ENCODE measurements around the gene RUSC1.

- TF ChIP-seq CREM (CRISPR knock-in tag; IDR thresholded peaks at IDR 0.05): no peak
- no peak for TF ChIP-seq SP1 (CRISPR knock-in tag; conservative IDR thresholded peaks at IDR 0.05)
- no peak for TF ChIP-seq CTCF (IDR thresholded peaks at IDR 0.05)
- TF ChIP-seq CBFB (CRISPR knock-in tag; IDR thresholded peaks at IDR 0.05; ENCODE audit: low read depth): no peak
- no peak for TF ChIP-seq ZNF138 (CRISPR knock-in tag; conservative IDR thresholded peaks at IDR 0.05)
- TF ChIP-seq ZNF121 (CRISPR knock-in tag; IDR thresholded peaks at IDR 0.05): no peak
- TF ChIP-seq SMAD3 (CRISPR knock-in tag; IDR thresholded peaks at IDR 0.05; ENCODE audit: borderline replicate concordance): no peak
- TF ChIP-seq, protein P1, sequence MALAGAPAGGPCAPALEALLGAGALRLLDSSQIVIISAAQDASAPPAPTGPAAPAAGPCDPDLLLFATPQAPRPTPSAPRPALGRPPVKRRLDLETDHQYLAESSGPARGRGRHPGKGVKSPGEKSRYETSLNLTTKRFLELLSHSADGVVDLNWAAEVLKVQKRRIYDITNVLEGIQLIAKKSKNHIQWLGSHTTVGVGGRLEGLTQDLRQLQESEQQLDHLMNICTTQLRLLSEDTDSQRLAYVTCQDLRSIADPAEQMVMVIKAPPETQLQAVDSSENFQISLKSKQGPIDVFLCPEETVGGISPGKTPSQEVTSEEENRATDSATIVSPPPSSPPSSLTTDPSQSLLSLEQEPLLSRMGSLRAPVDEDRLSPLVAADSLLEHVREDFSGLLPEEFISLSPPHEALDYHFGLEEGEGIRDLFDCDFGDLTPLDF (CRISPR knock-in tag; IDR thresholded peaks at IDR 0.05): no peak
- TF ChIP-seq ZSCAN18 (CRISPR knock-in tag; IDR thresholded peaks at IDR 0.05): no peak
- TF ChIP-seq ETV6 (CRISPR knock-in tag; IDR thresholded peaks at IDR 0.05): no peak
- no peak for TF ChIP-seq SMAD4 (CRISPR knock-in tag; IDR thresholded peaks at IDR 0.05)
- no peak for TF ChIP-seq NR1H2 (CRISPR knock-in tag; IDR thresholded peaks at IDR 0.05)
Observed at GRCh38 chr1:155300024-155300423, 20.7 kb upstream of the RUSC1 start.

Measured in WTC11 (cell line).